Measurements from ENCODE around the gene MT1F.

Gene MT1F

DNA sequence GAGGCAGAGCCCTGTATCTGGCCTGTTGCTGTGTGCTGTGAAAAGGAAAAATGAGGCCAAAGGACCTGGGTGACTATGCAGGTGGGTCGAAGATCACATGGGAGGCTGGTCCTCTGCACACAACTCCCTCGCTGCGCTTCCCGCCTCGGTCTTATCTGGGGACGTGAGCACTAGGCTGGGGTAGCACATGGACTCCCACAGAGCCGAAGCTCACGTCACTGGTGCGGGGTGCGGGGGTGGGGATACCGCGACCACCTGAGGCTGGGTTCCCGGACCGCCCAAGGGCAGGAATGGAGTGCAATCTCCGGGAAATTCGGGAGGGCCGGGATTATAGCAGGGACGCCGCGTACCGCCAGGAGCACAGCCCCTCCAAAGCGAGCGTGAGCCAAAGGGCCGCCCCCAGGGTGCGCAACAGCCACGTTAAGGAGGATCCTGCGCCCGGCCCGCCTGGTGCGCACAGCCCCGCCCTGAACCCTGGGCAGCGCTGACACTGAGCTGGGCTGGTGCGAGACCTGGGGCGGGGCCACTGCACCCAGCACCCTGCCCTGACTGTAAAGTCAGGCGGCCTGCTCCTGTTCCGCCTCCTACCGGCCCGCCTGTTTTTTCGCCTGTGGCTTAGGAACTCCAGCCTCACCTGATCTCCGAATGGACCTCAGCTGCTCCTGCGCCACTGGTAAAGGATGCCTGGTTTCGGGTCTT, 14.5 kb upstream of the MT1F start:
- Histone ChIP-seq H3K4me3 (replicated peaks; ENCODE audit: insufficient read depth, low read length) (peak overlapping the region; percentile 24), H3K27me3 (ENCODE audit: insufficient read depth, poor library complexity, severe bottlenecking) (peaks cover 73% of the 10 kb centered on the region), H3K27ac (replicated peaks) (no peak overlapping the region)
- TF ChIP-seq, protein P1, sequence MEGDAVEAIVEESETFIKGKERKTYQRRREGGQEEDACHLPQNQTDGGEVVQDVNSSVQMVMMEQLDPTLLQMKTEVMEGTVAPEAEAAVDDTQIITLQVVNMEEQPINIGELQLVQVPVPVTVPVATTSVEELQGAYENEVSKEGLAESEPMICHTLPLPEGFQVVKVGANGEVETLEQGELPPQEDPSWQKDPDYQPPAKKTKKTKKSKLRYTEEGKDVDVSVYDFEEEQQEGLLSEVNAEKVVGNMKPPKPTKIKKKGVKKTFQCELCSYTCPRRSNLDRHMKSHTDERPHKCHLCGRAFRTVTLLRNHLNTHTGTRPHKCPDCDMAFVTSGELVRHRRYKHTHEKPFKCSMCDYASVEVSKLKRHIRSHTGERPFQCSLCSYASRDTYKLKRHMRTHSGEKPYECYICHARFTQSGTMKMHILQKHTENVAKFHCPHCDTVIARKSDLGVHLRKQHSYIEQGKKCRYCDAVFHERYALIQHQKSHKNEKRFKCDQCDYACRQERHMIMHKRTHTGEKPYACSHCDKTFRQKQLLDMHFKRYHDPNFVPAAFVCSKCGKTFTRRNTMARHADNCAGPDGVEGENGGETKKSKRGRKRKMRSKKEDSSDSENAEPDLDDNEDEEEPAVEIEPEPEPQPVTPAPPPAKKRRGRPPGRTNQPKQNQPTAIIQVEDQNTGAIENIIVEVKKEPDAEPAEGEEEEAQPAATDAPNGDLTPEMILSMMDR (IDR thresholded peaks at IDR 0.05; ENCODE audit: insufficient read depth, low read length): peak; percentile 31
- TF ChIP-seq GABPA (IDR thresholded peaks at IDR 0.05; ENCODE audit: low read depth): no peak
- peak; percentile 56 to 65 for DNase-seq (ENCODE audit: low read depth in 1 of 2, low spot score in 1 of 2)

DNA sequence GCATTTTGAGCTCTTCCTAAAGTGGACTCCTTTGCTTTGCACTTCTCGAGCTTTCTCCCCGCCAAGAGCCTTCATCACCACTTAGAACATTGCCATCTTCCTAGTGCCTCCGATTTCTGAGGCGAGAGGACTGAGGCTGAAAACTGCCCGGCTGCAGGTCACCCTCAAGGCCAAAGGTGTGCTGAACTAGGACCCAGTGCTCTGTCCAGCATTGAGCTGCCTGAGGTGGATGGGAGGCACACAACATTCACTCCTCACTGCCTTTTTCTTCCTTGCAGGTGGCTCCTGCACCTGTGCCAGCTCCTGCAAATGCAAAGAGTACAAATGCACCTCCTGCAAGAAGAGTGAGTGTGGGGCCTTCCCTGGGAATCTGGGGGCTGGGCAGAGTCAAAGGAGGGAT, 13.9 kb upstream of the MT1F start:
- no peak for TF ChIP-seq GABPA (IDR thresholded peaks at IDR 0.05; ENCODE audit: low read depth)
- TF ChIP-seq, protein P2, sequence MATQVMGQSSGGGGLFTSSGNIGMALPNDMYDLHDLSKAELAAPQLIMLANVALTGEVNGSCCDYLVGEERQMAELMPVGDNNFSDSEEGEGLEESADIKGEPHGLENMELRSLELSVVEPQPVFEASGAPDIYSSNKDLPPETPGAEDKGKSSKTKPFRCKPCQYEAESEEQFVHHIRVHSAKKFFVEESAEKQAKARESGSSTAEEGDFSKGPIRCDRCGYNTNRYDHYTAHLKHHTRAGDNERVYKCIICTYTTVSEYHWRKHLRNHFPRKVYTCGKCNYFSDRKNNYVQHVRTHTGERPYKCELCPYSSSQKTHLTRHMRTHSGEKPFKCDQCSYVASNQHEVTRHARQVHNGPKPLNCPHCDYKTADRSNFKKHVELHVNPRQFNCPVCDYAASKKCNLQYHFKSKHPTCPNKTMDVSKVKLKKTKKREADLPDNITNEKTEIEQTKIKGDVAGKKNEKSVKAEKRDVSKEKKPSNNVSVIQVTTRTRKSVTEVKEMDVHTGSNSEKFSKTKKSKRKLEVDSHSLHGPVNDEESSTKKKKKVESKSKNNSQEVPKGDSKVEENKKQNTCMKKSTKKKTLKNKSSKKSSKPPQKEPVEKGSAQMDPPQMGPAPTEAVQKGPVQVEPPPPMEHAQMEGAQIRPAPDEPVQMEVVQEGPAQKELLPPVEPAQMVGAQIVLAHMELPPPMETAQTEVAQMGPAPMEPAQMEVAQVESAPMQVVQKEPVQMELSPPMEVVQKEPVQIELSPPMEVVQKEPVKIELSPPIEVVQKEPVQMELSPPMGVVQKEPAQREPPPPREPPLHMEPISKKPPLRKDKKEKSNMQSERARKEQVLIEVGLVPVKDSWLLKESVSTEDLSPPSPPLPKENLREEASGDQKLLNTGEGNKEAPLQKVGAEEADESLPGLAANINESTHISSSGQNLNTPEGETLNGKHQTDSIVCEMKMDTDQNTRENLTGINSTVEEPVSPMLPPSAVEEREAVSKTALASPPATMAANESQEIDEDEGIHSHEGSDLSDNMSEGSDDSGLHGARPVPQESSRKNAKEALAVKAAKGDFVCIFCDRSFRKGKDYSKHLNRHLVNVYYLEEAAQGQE (IDR thresholded peaks at IDR 0.05; ENCODE audit: insufficient replicate concordance, low read depth): peak; percentile 79
- peaks cover 72% of the 10 kb centered on the region for H3K27me3 ChIP-seq (ENCODE audit: insufficient read depth, poor library complexity, severe bottlenecking)
- no peak overlapping the region for H3K4me3 ChIP-seq (replicated peaks; ENCODE audit: insufficient read depth, low read length)
- DNase-seq (ENCODE audit: low read depth in 1 of 2, low spot score in 1 of 2): no peak
- no peak overlapping the region for H3K27ac ChIP-seq (replicated peaks)

DNA sequence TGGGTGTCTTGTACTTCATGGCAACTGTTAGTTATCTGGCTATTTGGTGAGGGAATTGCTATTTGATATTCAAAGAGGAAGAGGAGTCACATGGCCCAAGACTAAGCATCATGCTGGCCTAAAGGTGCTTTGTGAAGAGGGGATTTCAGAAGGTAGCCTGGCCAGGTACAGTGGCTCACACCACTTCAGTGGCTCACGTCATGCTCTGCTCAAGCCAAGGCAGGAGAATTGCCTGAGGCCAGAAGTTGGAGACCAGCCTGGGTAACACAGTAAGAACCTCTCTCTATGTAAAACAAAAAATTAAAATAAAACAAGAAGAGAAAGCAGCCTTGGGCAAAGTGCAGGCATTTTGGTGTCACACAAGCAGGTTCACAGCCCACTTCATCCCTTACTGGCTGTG, 12.4 kb upstream of the MT1F start:
- Histone ChIP-seq H3K27ac (replicated peaks) (no peak overlapping the region), H3K27me3 (ENCODE audit: insufficient read depth, poor library complexity, severe bottlenecking) (peaks cover 68% of the 10 kb centered on the region)

DNA sequence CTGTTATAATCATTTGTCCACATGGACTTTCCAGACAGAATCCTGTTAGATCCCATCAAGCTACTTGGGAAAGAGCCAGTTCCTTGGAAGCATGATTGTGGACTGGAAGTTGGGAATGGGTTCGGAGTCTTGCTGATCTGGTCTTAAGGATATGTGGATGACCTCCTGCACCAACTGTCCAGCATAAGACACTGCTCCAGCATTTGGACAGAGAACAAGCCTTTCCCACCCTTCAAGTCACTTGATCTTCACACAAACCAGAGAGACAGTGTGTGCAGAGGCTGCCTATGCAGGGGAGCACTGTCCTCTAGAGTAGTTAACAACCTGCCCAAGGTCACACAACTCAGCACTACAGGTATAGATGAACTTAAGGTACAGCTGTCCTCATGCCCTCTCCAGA, 11.9 kb upstream of the MT1F start:
- H3K27me3 ChIP-seq (ENCODE audit: insufficient read depth, poor library complexity, severe bottlenecking): peaks cover 65% of the 10 kb centered on the region
- no peak overlapping the region for H3K4me3 ChIP-seq (replicated peaks; ENCODE audit: insufficient read depth, low read length)
- DNase-seq (ENCODE audit: low read depth in 1 of 2, low spot score in 1 of 2): no peak
- no peak overlapping the region for H3K27ac ChIP-seq (replicated peaks)
- TF ChIP-seq SPI1 (IDR thresholded peaks at IDR 0.05; ENCODE audit: borderline replicate concordance, low read depth): no peak
- TF ChIP-seq, protein P2 (IDR thresholded peaks at IDR 0.05; ENCODE audit: insufficient replicate concordance, low read depth): peak; percentile 74

More for the DNA sequence above, 12.4 kb upstream of the MT1F start:
- DNase-seq (ENCODE audit: low read depth in 1 of 2, low spot score in 1 of 2): no peak
- TF ChIP-seq GABPA (IDR thresholded peaks at IDR 0.05; ENCODE audit: low read depth) (no peak), SPI1 (IDR thresholded peaks at IDR 0.05; ENCODE audit: borderline replicate concordance, low read depth) (no peak)
- H3K4me3 ChIP-seq (replicated peaks; ENCODE audit: insufficient read depth, low read length): no peak overlapping the region

DNA sequence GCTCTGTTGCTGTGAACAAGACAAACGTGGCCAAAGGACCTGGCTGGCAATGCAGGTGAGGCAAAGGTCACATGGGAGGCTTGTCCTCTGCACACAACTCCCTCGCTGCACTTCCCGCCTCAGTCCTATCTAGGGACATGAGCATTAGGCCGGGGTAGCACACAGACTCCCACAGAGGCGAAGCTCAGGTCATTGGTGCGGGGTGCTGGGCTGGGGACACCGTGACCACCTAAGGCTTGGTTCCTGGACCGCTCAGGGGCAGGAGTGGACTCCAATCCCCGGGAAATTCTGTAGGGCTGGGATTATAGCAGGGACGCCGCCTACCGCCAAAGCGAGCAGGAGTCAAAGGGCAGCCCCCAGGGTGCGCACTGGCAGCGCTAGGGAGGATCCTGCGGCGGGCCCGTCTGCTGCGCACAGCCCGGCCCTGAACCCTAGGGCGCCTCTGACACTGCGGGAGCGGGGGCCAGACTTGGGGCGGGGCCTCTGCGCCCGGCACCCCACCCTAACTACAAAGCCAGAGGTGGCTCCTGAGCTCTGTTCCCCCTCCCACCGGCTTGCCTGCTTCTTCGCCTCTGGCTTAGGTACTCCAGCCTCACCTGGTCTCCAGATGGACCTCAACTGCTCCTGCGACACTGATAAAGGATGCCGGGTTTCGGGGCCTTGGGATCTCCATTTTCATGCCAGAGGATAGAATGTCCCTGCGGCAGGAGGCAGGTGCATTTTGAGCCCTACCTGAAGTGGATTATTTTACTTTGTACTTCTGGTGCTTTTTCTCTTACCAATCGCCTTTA, 9.9 kb upstream of the MT1F start:
- no peak overlapping the region for H3K27ac ChIP-seq (replicated peaks)
- no peak for DNase-seq (ENCODE audit: low read depth in 1 of 2, low spot score in 1 of 2)
- TF ChIP-seq GABPA (IDR thresholded peaks at IDR 0.05; ENCODE audit: low read depth) (no peak), SPI1 (IDR thresholded peaks at IDR 0.05; ENCODE audit: borderline replicate concordance, low read depth) (no peak), POLR2AphosphoS5 (IDR thresholded peaks at IDR 0.05; ENCODE audit: low read depth) (no peak)
- TF ChIP-seq, protein P2 (IDR thresholded peaks at IDR 0.05; ENCODE audit: insufficient replicate concordance, low read depth): no peak
- TF ChIP-seq, protein P1 (IDR thresholded peaks at IDR 0.05; ENCODE audit: insufficient read depth, low read length): no peak
- peaks cover 69% of the 10 kb centered on the region for H3K27me3 ChIP-seq (ENCODE audit: insufficient read depth, poor library complexity, severe bottlenecking)
- no peak overlapping the region for H3K4me3 ChIP-seq (replicated peaks; ENCODE audit: insufficient read depth, low read length)

Data from HL-60 (cell line).